ENCODE results near the gene KRT14.
"Not testable (repeated sequence)": the region's sequence is repeated elsewhere in the genome, so short reads cannot be mapped to it uniquely, and the experiment has no call there.

Gene KRT14

GRCh38 chr17:41589301-41589700 lies 2.6 kb upstream of the KRT14 start:
- Histone ChIP-seq H3K9me3 (ENCODE audit: control insufficient read depth, insufficient read depth, low read length) (no peaks in the 10 kb centered on the region), H3K4me3 (ENCODE audit: low read depth, low read length) (no peak overlapping the region), H3K36me3 (ENCODE audit: control insufficient read depth, insufficient read depth, low read length) (no peaks in the 10 kb centered on the region), H3K4me1 (ENCODE audit: control insufficient read depth, insufficient read depth, low read length) (no peaks in the 10 kb centered on the region), H3K27me3 (ENCODE audit: control insufficient read depth, insufficient read depth, low read length) (no peaks in the 10 kb centered on the region), H3K9ac (ENCODE audit: low read depth, low read length) (no peak overlapping the region)

- H3K36me3 ChIP-seq (ENCODE audit: control insufficient read depth, insufficient read depth, low read length), result no peaks in the 10 kb centered on the region
- no peaks in the 10 kb centered on the region for H3K4me1 ChIP-seq (ENCODE audit: control insufficient read depth, insufficient read depth, low read length)
- H3K4me3 ChIP-seq (ENCODE audit: low read depth, low read length), result no peak overlapping the region
- no peaks in the 10 kb centered on the region for H3K9me3 ChIP-seq (ENCODE audit: control insufficient read depth, insufficient read depth, low read length)
- no peaks in the 10 kb centered on the region for H3K27me3 ChIP-seq (ENCODE audit: control insufficient read depth, insufficient read depth, low read length)
- H3K9ac ChIP-seq (ENCODE audit: low read depth, low read length), result no peak overlapping the region
These were observed 1.6 kb upstream of the KRT14 start for GRCh38 chr17:41588126-41588810.

GRCh38 chr17:41585301-41586056 lies 1.2 kb downstream of the KRT14 start:
- Histone ChIP-seq H3K9ac (ENCODE audit: low read depth, low read length) (no peak overlapping the region), H3K4me1 (ENCODE audit: control insufficient read depth, insufficient read depth, low read length) (no peaks in the 10 kb centered on the region), H3K27me3 (ENCODE audit: control insufficient read depth, insufficient read depth, low read length) (peaks cover 3% of the 10 kb centered on the region), H3K36me3 (ENCODE audit: control insufficient read depth, insufficient read depth, low read length) (no peaks in the 10 kb centered on the region), H3K4me3 (ENCODE audit: low read depth, low read length) (no peak overlapping the region), H3K9me3 (ENCODE audit: control insufficient read depth, insufficient read depth, low read length) (no peaks in the 10 kb centered on the region)

GRCh38 chr17:41584331-41584927 lies 2.3 kb downstream of the KRT14 start:
- H3K4me1 ChIP-seq (ENCODE audit: control insufficient read depth, insufficient read depth, low read length); H3K4me3 ChIP-seq (ENCODE audit: low read depth, low read length); H3K9ac ChIP-seq (ENCODE audit: low read depth, low read length): not testable (repeated sequence)

GRCh38 chr17:41583137-41584127 lies 3.3 kb downstream of the KRT14 start:
- peaks cover 10% of the 10 kb centered on the region for H3K27me3 ChIP-seq (ENCODE audit: control insufficient read depth, insufficient read depth, low read length)
- no peak overlapping the region for H3K4me3 ChIP-seq (ENCODE audit: low read depth, low read length)
- H3K9ac ChIP-seq (ENCODE audit: low read depth, low read length), result no peak overlapping the region
- no peaks in the 10 kb centered on the region for H3K36me3 ChIP-seq (ENCODE audit: control insufficient read depth, insufficient read depth, low read length)
- H3K9me3 ChIP-seq (ENCODE audit: control insufficient read depth, insufficient read depth, low read length), result no peaks in the 10 kb centered on the region
- peaks cover 3% of the 10 kb centered on the region for H3K4me1 ChIP-seq (ENCODE audit: control insufficient read depth, insufficient read depth, low read length)

More at GRCh38 chr17:41584331-41584927, 2.3 kb downstream of the KRT14 start:
- H3K36me3 ChIP-seq (ENCODE audit: control insufficient read depth, insufficient read depth, low read length); H3K9me3 ChIP-seq (ENCODE audit: control insufficient read depth, insufficient read depth, low read length); H3K27me3 ChIP-seq (ENCODE audit: control insufficient read depth, insufficient read depth, low read length): not testable (repeated sequence)

- H3K9me3 ChIP-seq (ENCODE audit: control insufficient read depth, insufficient read depth, low read length); H3K4me1 ChIP-seq (ENCODE audit: control insufficient read depth, insufficient read depth, low read length); H3K4me3 ChIP-seq (ENCODE audit: low read depth, low read length); H3K36me3 ChIP-seq (ENCODE audit: control insufficient read depth, insufficient read depth, low read length); H3K9ac ChIP-seq (ENCODE audit: low read depth, low read length); H3K27me3 ChIP-seq (ENCODE audit: control insufficient read depth, insufficient read depth, low read length): not testable (repeated sequence)
These were observed 4.4 kb downstream of the KRT14 start for GRCh38 chr17:41582061-41582968.

GRCh38 chr17:41581366-41582060 lies 5.2 kb downstream of the KRT14 start:
- Histone ChIP-seq H3K36me3 (ENCODE audit: control insufficient read depth, insufficient read depth, low read length) (no peaks in the 10 kb centered on the region), H3K9ac (ENCODE audit: low read depth, low read length) (no peak overlapping the region), H3K27me3 (ENCODE audit: control insufficient read depth, insufficient read depth, low read length) (peaks cover 10% of the 10 kb centered on the region)

GRCh38 chr17:41580687-41581365 lies 5.9 kb downstream of the KRT14 start:
- Histone ChIP-seq H3K27me3 (ENCODE audit: control insufficient read depth, insufficient read depth, low read length) (peaks cover 10% of the 10 kb centered on the region), H3K36me3 (ENCODE audit: control insufficient read depth, insufficient read depth, low read length) (no peaks in the 10 kb centered on the region)

More at GRCh38 chr17:41581366-41582060, 5.2 kb downstream of the KRT14 start:
- Histone ChIP-seq H3K9me3 (ENCODE audit: control insufficient read depth, insufficient read depth, low read length) (no peaks in the 10 kb centered on the region), H3K4me3 (ENCODE audit: low read depth, low read length) (no peak overlapping the region), H3K4me1 (ENCODE audit: control insufficient read depth, insufficient read depth, low read length) (peaks cover 3% of the 10 kb centered on the region)

GRCh38 chr17:41580244-41580575 lies 6.5 kb downstream of the KRT14 start:
- no peak overlapping the region for H3K4me3 ChIP-seq (ENCODE audit: low read depth, low read length)
- H3K9ac ChIP-seq (ENCODE audit: low read depth, low read length), result no peak overlapping the region
- no peaks in the 10 kb centered on the region for H3K36me3 ChIP-seq (ENCODE audit: control insufficient read depth, insufficient read depth, low read length)
- H3K27me3 ChIP-seq (ENCODE audit: control insufficient read depth, insufficient read depth, low read length), result peaks cover 10% of the 10 kb centered on the region
- H3K4me1 ChIP-seq (ENCODE audit: control insufficient read depth, insufficient read depth, low read length), result peaks cover 3% of the 10 kb centered on the region
- no peaks in the 10 kb centered on the region for H3K9me3 ChIP-seq (ENCODE audit: control insufficient read depth, insufficient read depth, low read length)

More at GRCh38 chr17:41580687-41581365, 5.9 kb downstream of the KRT14 start:
- Histone ChIP-seq H3K4me3 (ENCODE audit: low read depth, low read length) (no peak overlapping the region), H3K9me3 (ENCODE audit: control insufficient read depth, insufficient read depth, low read length) (no peaks in the 10 kb centered on the region), H3K4me1 (ENCODE audit: control insufficient read depth, insufficient read depth, low read length) (peaks cover 3% of the 10 kb centered on the region), H3K9ac (ENCODE audit: low read depth, low read length) (no peak overlapping the region)
